Measurements from ENCODE around the gene FPGS.
"Not testable (repeated sequence)": the region's sequence is repeated elsewhere in the genome, so short reads cannot be mapped to it uniquely, and the experiment has no call there.

Gene FPGS

DNA sequence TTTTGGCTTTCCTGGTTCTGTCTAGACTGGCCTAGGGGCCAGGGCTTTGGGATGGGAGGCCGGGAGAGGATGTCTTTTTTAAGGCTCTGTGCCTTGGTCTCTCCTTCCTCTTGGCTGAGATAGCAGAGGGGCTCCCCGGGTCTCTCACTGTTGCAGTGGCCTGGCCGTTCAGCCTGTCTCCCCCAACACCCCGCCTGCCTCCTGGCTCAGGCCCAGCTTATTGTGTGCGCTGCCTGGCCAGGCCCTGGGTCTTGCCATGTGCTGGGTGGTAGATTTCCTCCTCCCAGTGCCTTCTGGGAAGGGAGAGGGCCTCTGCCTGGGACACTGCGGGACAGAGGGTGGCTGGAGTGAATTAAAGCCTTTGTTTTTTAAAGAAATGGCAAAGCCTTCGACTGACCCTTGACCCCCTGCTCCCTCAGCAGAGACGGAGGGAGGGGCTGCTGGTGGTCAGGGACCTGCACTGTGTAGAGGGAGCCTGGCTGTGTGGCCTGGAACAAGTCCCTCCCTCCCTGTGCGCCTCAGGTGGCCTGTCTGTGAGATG lies 11.1 kb downstream of the FPGS start:
- no peak for DNase-seq

DNA sequence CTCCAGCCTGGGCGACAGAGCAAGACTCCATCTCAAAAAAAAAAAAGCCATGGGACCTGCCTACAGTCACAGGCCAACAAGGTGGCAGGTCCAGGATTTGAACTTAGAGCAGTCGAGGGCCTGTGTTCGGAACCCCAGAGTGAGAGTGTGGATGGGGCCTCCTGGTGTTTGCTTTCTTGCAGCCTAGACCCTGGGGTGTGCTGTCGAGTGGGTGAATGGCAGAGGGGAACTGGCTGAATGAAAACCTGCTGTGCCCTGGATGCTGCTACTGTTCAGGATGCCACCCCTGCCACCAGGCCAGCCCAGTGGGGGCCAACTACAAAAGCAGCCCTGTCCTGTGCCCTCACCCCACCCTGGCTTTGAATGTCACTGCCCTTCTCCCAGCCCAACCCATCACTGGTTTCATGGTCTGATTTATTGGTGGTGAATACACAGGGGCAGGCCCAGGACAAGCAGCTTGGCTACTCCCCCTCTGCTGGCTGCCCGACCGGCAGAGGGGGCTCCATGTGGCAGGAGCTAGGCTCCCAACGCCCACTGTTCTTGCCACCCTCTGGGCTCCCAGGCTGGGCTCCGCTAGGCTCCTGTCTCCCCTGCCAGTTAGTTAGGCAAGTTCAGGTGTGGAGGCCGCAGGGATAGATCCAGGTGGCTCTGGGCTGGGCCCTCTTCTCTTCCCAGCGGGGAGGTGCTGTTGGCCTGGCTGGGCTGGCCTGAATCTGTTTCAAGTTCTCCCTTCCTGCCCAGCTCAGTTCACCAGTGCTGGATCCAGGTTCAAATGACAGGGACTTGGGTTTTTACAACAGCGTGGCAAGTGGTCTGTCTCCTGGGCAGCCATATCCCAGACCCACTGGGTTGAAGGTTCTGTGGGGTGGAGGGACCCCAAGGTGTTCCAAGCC lies 12.2 kb downstream of the FPGS start:
- DNase-seq: no peak

DNA sequence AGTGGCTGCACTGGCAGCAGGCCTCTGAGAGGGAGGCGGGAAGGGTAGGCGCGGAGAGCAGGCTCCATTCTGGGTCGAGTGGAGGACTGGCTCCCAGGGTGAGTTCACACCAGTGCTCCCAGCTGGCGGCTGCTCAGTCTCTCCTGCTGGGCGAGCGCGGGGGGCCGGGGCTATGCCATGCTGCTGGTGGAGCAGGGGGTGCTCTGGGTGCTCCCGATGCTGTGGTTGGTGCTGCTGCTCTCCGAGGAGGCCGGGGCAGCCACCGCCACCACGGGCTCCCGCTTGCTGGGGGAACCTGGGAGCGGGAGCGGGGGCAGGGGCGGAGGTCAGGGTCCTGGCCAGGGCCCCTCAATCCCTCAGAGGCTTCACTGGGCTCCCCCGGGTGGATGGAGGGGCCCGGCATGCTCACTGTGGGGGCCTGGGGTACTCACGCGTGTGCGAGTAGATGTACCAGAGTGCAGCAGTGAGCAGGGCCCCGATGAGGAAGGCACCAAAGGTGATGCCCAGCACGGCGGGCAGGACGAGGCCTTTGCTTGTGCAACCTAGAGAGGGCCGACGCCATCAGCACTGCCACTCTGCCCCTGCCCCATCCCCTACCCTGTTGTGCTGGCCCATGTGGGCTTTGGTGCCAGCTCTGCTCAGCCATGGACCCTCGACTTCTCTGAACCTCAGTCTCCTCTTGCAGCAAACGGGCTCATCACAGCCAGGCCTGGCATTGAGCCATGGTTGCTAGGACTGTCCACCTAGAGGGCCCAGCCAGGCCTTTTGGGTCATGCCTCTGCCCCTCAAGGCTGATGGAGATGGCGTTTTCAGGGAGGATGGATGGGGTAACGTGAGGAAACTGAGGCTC lies 13.1 kb downstream of the FPGS start:
- no peak for DNase-seq

DNA sequence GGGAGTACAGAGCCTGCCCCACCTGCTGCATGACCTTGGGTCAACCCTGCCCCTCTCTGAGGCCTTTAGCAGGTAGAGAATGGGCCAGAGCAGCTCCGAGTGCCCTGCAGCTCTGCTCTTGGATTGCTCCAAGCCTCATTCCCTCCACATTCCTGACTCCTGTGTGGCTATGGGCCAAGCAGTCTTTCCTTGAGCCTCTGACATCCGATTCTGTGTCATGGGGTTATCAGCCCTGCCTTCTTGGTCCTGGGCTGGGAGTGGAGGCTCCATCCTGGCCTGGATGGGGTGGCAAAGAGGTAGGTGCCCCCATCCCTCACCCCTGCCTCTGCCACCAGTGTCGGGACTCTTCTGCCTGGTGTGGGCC lies 13.7 kb downstream of the FPGS start:
- DNase-seq: no peak

DNA sequence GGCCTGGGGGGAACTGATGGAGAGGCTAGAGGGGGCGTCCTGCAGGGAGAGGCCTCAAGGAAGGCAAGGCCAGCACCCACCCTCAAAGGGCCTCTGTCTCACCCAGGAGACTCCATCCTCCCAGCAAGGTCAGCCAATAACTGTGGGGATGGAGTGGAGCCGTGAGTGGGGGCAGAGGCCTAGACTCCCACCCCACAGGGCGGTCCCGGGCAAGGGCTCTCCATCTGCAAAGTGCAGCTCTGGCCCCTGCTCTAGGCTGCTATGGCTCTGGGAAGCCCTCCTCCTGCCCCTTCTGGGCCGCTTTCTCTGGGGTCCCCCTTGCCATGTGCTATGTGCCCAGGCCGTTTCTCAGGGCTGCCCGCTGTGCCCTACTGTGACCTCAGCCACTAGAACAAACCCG lies 14.0 kb downstream of the FPGS start:
- DNase-seq: no peak

DNA sequence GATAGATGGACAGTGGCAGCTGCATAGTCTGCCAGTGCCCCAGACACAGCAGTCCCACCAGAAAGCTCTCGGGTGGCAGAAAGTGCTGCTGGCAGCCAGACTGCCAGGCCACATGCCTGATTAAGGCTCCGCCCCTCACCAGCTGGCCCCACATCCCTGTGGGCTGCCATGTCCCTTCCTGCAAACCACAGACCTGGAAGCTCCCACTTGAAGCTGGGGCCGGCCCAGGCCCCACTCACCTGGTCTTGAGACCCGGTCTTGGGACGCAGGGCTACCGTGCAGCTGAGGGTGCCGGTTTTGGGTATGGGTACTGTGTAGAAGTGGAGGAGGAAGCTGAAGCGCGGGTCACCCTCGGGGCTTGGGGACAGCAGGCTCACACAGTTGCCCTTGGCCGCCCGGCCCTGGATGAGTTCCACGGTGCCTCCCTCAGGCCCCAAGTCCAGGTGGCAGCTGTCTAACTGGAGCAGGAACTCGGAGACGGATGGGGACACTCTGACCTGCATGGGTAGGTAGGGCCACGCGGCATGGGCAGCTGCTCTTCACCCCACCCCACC lies 15.3 kb downstream of the FPGS start:
- no peak for DNase-seq

DNA sequence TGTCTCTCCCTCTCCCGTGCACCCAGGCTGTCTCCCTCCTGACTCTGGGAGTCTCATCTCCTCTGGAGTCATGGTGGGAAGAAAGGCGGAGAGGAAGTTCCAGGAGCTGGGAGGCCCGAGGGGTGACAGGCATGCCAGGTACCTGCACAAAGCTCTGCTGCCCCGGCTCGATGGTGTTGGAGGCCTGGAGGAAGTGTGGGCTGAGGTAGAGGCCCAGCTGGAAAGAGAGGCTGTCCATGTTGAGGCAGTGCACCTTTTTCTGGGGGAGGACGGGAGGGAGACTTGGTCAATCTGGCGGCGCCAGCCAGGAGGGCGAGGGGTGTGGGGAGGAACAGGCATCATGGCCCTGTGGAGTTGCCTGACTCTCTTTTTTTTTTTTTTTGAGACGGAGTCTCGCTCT lies 15.9 kb downstream of the FPGS start:
- DNase-seq: no peak

DNA sequence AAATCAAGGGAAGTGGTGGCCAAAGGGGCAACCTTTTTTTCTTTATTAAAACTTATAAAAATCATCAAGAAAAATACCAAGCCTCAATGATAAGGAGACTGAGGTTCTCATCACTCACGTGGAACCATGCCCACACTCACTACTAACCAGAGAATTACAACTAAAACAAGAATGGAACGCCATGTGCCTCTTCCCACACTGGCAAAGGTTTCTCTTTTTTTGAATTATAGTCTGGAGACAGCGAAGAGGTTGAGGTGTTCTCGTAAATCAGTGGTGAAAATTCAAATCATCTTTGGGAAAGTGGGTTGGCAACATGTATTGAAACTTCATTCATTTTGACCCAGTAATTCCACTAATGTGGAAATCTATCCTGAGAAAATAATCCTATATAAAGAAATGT lies 19.4 kb downstream of the FPGS start:
- DNase-seq: no peak

DNA sequence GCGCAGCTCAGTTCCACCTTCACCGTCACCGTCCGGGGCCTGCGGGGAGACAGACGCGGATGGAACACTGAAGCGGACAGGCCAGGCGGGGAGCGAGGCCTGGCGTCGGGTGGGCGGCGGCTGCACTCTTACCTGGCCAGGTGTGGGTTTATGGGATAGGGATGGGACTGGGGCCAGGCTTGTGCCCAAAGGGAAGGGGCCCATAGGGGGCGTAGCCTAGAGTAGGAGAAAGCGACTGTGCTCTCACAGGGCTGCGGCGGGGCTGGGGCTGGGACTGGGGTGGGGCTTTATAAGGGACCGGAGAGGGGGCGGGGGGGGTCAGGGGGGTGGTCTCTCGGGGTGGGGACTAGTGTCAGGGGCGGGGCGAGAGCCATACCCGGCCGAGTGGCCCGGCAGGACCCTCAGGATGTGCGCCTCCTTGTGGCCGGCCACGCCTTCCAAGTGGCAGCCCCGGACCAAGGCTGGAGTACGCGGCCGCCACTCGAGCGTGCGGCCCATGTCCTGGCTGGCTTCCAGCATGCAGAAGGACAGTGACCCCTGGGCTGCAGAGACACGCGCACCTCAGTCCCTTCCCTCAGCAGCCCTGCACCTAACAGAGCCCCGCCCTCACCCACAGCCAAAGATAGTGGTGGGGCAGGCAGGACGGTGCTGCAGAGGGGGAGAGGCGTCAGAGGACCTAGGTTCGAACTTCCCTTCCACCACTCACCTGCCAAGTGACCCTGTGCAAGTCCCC lies 22.8 kb downstream of the FPGS start:
- DNase-seq: peak; percentile 43

DNA sequence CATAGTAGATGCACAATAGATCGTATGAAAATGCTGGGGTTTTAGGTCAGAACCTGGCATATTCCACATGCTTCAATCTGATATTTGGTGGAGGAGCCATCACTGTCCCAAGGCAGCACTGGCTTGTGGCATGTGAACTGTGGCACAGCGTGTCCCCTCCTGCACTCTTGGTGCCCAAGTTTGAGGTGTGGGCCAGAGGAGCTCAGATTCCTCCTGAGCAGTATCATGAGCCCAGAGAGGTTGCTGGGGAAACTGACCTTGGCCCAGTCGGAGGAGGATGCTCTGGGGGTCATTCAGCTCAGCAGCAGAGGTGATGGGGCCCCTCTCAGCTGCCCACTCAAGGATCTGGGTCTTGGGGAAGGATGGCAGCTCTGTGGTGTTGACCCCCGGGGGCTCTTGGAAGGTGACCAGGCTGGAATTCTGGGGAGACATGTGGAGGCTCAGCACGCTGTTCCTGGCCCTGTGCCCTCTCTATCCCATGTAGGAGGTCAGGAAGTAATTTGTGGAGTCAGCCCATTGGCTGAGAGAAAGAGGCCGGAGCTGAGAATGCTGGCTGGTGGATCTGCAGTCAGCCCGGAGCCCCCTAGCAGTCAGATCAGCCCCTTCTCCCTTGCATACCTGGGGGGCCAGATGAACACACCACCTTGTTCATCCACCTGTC lies 23.7 kb downstream of the FPGS start:
- no peak for DNase-seq

DNA sequence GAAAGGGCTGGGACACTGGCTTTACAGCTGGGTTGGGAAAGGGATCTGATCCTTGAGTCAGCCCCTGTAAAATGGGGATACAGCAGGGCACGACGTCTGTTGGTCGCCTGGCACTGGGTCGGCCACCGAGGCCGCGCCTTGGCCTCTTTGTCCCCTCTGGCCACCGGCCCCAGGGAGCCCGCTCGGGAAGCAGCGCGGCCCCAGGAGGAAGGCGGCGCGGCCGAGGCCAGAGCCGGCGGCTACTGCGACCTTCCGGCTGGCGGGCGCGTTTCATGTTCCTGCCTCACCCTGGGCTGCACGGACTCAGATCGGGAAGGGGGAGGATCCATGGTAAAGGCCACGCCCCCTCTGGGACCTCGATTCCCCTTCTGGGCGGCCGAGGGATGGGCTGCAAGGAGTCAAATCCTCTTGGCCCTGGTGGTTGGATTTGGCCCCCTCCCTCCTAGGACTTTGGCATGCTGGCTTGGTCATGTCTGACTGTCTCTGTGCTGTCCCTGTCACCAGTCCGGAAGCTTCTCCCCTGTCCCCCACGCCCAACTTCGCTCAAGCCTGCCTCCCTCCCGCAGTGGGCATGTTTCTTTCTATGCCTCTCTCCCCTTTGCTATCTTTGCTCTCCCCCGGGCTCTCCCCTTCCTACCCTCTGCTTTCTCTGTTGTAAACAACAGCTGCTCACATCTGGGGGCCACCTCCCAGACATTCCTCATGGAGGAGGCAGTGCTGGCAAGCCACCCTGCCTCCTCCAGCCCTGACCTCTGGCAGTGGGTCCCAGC lies 25.8 kb downstream of the FPGS start:
- no peak for DNase-seq

DNA sequence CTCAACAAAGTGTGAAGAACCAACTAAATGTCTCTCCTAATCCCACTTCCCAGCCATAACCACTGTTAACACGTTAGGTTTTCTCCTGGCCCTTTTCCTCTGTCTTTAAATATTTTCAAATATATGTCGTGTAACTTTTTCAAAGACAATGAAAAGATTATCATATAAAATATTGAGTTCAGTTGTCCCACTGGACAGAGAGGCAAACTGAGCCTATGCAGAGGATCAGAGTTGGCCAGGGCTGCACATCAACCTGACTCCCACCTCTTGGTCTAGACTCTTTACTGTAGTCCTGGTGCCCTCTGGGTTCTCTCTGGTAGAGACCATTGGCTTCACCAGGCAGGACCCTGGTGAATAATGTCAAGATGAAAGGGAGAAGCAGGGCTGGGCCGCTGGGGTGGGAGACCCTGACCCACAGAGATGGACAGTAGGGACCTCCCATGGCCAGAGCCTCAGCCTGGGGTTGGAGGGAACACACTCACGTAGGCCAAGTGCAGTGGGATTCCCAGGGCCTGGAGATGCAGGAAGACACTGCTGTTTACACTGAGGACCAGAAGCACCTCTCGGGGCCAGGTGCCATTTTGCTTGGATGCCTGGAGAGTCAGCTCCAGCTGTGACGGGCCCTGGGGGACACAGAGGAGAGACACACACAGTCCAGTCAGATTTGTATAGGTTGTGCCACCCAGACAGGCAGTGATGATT lies 26.7 kb downstream of the FPGS start:
- no peak for DNase-seq

DNA sequence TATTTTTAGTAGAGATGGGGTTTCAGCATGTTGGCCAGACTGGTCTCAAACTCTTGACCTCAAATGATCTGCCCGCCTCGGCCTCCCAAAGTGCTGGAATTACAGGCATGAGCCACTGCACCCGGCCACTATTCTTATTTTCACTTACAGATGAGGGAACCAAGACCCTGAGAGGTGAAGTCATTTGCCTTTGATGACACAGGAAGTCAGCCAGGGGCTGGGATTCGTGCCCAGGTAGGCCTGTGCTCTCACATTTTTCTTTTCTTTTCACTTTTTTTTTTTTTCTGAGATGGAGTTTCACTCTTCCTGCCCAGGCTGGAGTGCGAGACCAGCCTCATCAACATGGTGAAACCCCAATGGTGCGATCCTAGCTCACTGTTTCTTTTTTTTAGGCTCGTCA lies 29.6 kb downstream of the FPGS start:
- peak; percentile 77 for DNase-seq

DNA sequence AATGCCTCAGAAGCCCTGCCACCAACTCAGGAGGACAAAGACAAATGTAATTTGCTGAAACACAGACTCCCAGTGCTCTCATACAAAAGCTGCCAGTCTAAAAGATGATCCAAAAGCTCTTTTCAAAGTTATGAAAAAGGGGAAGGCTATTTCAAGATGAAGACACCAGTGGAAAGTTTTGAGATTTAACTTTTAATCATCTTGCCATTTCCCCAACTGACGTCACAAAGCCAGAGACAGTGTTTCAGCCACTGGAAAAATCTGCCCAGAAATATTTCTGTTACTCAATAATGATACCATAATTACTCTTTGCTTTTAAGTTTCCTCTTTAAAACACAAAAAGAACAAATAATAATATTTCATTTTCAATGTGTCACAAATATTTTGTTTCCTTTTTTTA lies 30.9 kb downstream of the FPGS start:
- DNase-seq: no peak

DNA sequence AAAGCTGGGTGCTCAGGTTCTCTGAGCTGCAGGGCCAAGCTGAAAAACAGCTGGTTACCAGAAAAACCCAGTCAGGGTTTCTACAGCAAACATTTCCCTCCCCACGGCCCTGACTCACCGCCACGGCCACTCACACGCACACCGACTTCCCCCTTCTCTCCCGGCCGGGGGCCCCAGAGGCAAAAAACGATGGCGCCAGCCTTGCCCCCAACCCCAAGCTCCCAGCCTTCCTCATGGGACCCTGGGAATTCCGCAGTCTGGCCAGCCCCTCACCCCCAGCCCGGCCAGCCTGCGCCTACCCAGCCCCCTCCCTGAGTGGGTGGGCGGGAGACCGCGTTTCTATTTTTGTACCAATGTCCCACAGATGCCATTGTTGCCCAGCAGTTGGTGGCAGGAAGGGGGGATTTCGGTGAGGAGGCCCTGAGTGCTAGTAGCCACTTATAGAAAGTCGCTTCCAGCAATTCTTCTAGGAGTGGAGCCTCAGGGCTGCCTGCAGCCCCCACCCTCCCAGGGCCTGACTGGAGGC lies 33.4 kb downstream of the FPGS start:
- DNase-seq: peak; percentile 33

DNA sequence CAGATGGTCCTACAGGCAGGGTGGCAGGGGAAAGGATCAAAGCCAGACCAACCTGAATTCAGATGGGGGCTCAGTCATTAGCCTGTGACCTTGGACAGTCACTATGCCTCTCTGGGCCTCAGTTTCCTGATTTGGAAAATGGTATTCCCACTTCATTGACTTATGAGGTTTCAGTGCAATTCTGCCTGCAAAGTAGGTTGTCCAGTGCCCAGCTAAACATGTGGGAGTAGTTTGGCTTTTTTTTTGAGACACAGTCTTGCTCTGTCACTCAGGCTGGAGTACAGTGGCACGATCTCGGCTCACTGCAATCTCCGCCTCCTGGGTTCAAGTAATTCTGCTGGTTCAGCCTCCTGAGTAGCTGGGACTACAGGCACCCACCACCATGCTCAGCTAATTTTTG lies 33.9 kb downstream of the FPGS start:
- not testable (repeated sequence) for DNase-seq

DNA sequence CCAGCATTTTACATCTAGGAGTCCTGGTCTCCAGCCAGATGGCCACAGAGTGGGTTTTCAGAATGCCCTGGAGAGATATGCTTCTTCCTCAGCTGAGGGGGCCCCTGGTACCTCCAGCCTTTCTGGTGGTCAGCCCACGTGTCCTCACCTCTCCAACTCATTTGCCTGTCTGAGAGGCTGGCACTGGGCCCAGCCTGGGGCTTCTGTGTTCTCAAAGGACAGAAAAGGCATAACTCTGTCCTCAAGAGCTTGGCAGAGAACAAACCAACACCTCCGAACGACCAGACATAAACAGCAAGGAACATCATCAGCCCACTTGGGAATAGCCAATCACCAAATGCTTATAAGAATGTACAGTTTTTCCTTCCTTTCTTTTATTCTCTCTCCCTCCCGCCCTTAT lies 34.7 kb downstream of the FPGS start:
- DNase-seq: peak; percentile 70

DNA sequence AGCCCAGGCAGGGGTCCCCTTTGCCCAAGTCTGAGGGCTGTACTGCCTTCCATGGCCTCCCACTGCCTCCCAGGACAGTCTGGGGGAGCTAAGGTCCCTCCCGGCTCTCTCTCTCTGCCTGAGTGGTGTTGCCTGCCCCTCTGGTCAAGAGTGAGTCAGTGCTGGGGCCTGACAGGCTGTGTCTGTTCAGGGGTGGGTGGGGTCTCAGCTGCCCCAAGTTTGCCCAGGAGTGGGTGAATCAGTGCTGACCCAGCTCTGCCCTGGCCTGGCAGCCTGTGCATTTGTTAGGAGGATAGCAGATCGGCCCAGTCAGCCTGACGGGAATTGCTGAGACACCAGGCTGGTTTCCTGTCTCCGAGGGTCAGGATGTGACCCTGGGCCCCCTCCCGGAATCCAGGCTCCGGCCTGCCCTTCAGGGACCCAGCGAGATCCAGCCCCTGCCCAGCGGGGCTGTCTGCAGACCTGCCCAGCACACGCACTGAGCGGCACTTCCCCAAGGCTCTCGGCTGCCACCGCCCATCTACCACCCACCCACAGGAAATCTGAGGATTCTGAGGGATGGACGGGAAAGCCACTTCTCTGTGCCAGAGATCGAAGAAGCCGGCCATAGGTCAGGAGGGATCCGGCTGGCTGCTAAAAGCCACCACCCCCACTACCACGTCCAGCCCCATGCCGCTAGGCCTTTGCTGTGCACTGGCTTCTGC lies 35.8 kb downstream of the FPGS start:
- no peak for DNase-seq

DNA sequence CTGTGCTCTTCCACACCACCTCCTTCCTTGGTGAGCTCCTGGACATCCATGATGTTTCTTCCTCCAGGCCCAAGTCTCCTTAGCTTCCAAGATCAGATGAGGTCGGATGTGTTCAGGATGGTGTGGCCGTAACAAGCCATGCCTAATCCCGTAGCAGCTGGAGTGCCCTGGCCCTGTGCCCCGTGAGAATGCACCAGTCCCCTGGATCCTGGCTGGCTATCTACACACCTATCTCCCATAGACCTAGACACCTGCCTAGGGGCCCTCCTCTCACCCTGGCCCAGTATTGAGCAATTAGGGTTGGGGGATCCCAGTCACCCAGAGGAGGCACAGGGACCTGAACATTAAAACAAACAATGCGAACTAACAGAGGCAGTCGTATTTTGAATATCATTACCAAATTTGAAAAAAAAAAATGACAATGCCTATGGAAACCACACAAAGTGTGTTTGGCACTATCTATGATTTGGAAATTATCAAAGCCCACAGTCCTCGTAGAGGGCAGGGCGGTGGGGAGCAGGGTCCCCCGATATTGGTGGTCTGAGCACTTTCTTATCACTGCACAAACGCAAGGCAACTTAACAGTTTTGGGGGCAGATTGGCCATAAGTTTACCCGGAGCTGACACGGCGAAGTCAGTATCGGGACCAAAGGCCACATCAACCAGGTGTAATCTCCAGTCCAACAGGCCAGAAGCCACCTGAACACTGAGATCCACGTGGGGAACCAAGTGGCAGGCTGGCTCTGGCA lies 38.6 kb downstream of the FPGS start:
- DNase-seq: no peak
